HepG2 (cell line): ENCODE data around the gene ARFGAP1. TPM values are rescaled to one million over a fixed set of nuclear protein-coding genes. Genes with fewer than 3 reads are reported as not detected.

ENCODE experiments used
- ATAC-seq: fragments of 200-7000 bp; cut with Tn5 transposase; 3 replicates; pipeline ENCODE4 v1.9.1; 2020; ENCODE audit warnings: mild to moderate bottlenecking, moderate library complexity
- BruUV-seq: library from RNA; stranded (reverse); fragments of 400-500 nt; replicated peaks from 2 replicates; lab custom pipeline; 2021; lab: Mats Ljungman, UMichigan
- CTCF ChIA-PET: fragments of 300-600 bp; formaldehyde crosslinking; extraction: SDS; loops from one replicate; lab custom pipeline; 2021; ENCODE audit warnings: low total read pairs, inconsistent platforms, low intra/inter-chr PET ratio; lab: Yijun Ruan, JAX
- POLR2A ChIA-PET: fragments of 350-600 bp; sonication (Branson Sonifier 250); formaldehyde crosslinking; loops from one replicate; lab custom pipeline; 2020; ENCODE audit warnings: antibody characterized with exemption, inconsistent platforms; lab: Yijun Ruan, JAX
- DNase-seq: peaks from one replicate; pipeline ENCODE4 v3.0.0-alpha.2; 2015; ENCODE audit warnings: low spot score
- FAIRE-seq: peaks from 3 replicates; lab custom pipeline; 2011; peaks lifted over from hg19 to GRCh38; lab: Jason Lieb, UNC
- H2AFZ ChIP-seq: one replicate; pipeline ENCODE4 v1.6.1; 2011; ENCODE audit warnings: low read length, inconsistent platforms
- H3K27ac ChIP-seq: fragments of 300-600 bp; 3 replicates; pipeline ENCODE4 v1.8.0; 2011; ENCODE audit warnings: mixed run types, mild to moderate bottlenecking, mixed read lengths, low read length, inconsistent platforms; ENCODE audit not compliant: insufficient read depth; ENCODE audit errors: extremely low read length
- H3K27me3 ChIP-seq, 2 experiments: fragments of 200-600 bp in 1 of 2; 2 replicates in 1 of 2; 3 replicates in 1 of 2; pipeline versions ENCODE4 v1.6.0 to v1.8.0; 2011; ENCODE audit warnings: low read length in 2 of 2, mild to moderate bottlenecking in 2 of 2, moderate library complexity in 2 of 2, inconsistent platforms in 1 of 2; ENCODE audit not compliant: insufficient read depth in 2 of 2, control insufficient read depth in 1 of 2
- H3K36me3 ChIP-seq, 2 experiments: fragments of 200-600 bp in 1 of 2; replicated peaks in 1 of 2; 2 replicates in 1 of 2; 3 replicates in 1 of 2; pipeline versions ENCODE4 v1.5.1 to v1.8.0; 2011; ENCODE audit warnings: low read length in 2 of 2, inconsistent platforms in 1 of 2; ENCODE audit not compliant: insufficient read depth in 2 of 2, control insufficient read depth in 1 of 2
- H3K4me1 ChIP-seq: 2 replicates; pipeline ENCODE4 v1.5.1; 2012; ENCODE audit warnings: low read length, inconsistent platforms; ENCODE audit not compliant: insufficient read depth
- H3K4me2 ChIP-seq: 2 replicates; pipeline ENCODE4 v1.6.0; 2011; ENCODE audit warnings: low read depth, low read length, inconsistent platforms
- H3K4me3 ChIP-seq, 3 experiments: fragments of 200-600 bp in 1 of 3; sonication (generic), shearing (Covaris generic) in 1 of 3; replicated peaks in 1 of 3; 2 replicates each; pipeline ENCODE4 v1.5.1; 2011 to 2016; ENCODE audit warnings: low read length in 3 of 3, inconsistent platforms in 2 of 3, low read depth in 2 of 3, mild to moderate bottlenecking in 2 of 3, control low read depth in 1 of 3, mixed read lengths in 1 of 3; ENCODE audit not compliant: insufficient read depth in 1 of 3
- H3K79me2 ChIP-seq: one replicate; pipeline ENCODE4 v1.6.1; 2011; ENCODE audit warnings: low read length, inconsistent platforms; ENCODE audit not compliant: insufficient read depth
- H3K9ac ChIP-seq: 2 replicates; pipeline ENCODE4 v1.6.0; 2011; ENCODE audit warnings: mild to moderate bottlenecking, low read depth, low read length, inconsistent platforms; ENCODE audit not compliant: insufficient read depth
- H3K9me3 ChIP-seq: 2 replicates; pipeline ENCODE4 v1.5.1; 2012; ENCODE audit warnings: mild to moderate bottlenecking, low read length
- H4K20me1 ChIP-seq: 2 replicates; pipeline ENCODE4 v1.6.0; 2011; ENCODE audit warnings: inconsistent platforms, mild to moderate bottlenecking, low read length, moderate library complexity; ENCODE audit not compliant: insufficient read depth
- CSRNP2 ChIP-seq: sonication (generic); formaldehyde crosslinking; conservative IDR thresholded peaks from 2 replicates; pipeline ENCODE4 v1.8.0; 2022; ENCODE audit warnings: low read depth, missing genetic modification reagents
- TBL1XR1 ChIP-seq: fragments of 150-350 bp; IDR thresholded peaks from 2 replicates; pipeline ENCODE4 v1.6.1; 2014; ENCODE audit warnings: borderline replicate concordance, low read length; ENCODE audit not compliant: partially characterized antibody
- TCF7 ChIP-seq: sonication (generic); IDR thresholded peaks from 2 replicates; pipeline ENCODE4 v1.6.1; 2016; ENCODE audit warnings: antibody characterized with exemption, low read depth
- ZNF263 ChIP-seq: sonication (generic); formaldehyde crosslinking; IDR thresholded peaks from 2 replicates; pipeline ENCODE4 v1.4.0; 2020; ENCODE audit warnings: missing genetic modification reagents
- ZNF672 ChIP-seq: sonication (generic); formaldehyde crosslinking; IDR thresholded peaks from 2 replicates; pipeline ENCODE4 v1.8.1; 2022; ENCODE audit warnings: missing genetic modification reagents
- WGBS: methylation state at CpG from one replicate; pipeline ENCODE4 v1.1.6; 2017; ENCODE audit warnings: low lambda C conversion rate; 5-methylcytosine and 5-hydroxymethylcytosine counted together
- in situ Hi-C: cut with HindIII; loops from 2 replicates; pipeline ENCODE4 v1.10.0; 2017; ENCODE audit warnings: low pct_unique_long_range_greater_than_20kb; ENCODE audit not compliant: extremely low pct_ligation_motif_present
- intact Hi-C: fragments of 100-400 bp; cut with micrococcal nuclease; formaldehyde crosslinking; loops from one replicate; pipeline ENCODE4 v1.10.0; 2022; ENCODE audit not compliant: unreplicated experiment
- polyA plus RNA-seq, 8 experiments: library from polyadenylated mRNA; depleted of rRNA in 3 of 8; stranded (reverse) in 7 of 8; unstranded in 1 of 8; fragments of >200 nt; fragmentation: Illumina TruSeq in 4 of 8; extraction: Trizol in 4 of 8; gene quantifications; 2 replicates each; pipeline versions ENCODE4 v1.2.1 to v1.2.3, GENCODE V29; 2011 to 2016; ENCODE audit warnings: low read depth in 4 of 8, missing spikeins in 1 of 8, mixed read lengths in 1 of 8; ENCODE audit not compliant: insufficient read depth in 1 of 8
- total RNA-seq, 5 experiments: library from RNA; depleted of rRNA; stranded (reverse); fragments of >200 nt; fragmentation: Illumina TruSeq; extraction: Trizol; gene quantifications; 2 replicates each; pipeline ENCODE4 v1.2.3, GENCODE V29; 2016; ENCODE audit warnings: low read depth in 1 of 5
- TF ChIP-seq, protein P1 (sequence below): sonication (generic); formaldehyde crosslinking; IDR thresholded peaks from 2 replicates; pipeline ENCODE4 v1.5.0; 2020; ENCODE audit warnings: missing genetic modification reagents

The ARFGAP1 gene
- total and polyA plus RNA-seq, 2 of the 13 experiments (the other 11 are each of a cell fraction or from before 2014, with no cell fraction given) = 132 TPM

DNA sequence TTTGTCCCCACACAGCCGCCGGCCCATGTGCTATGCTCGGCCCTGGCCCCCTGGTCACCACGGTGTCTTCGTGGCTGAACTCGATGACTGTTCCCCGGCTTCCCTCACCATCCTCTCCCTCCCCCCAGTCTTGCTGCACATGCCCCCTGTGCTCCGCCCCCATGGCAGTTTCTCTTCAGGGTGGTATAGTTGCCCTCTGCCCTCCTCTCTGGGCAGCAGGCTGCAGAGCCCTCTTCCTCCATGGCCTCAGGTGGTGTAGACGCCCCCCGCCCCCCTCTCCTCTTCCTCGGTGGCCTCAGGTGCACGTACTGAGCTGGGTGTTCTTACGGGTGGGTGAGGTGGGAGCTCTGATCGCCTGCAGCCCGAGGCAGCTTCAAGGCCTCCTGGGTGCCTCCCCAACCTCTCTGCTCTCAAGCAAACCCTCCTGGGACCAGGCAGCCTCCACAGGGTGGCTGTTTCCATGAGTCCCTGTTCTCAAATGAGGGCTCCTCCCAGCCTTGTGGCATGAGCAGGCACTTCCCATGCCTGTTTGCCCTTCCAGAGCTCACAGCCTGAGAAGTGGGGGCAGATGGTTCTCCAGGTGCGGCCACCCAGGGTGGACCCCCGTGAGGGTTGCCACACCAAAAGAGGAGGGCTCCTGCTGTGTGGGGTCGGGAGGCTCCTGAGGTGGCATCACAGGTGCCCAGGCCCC is 45.1 kb downstream of the ARFGAP1 start (continued):
- TF ChIP-seq, protein P1, sequence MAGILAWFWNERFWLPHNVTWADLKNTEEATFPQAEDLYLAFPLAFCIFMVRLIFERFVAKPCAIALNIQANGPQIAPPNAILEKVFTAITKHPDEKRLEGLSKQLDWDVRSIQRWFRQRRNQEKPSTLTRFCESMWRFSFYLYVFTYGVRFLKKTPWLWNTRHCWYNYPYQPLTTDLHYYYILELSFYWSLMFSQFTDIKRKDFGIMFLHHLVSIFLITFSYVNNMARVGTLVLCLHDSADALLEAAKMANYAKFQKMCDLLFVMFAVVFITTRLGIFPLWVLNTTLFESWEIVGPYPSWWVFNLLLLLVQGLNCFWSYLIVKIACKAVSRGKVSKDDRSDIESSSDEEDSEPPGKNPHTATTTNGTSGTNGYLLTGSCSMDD (CRISPR knock-in tag) = no peak
- no peak for TF ChIP-seq ZNF672 (CRISPR knock-in tag)
- TF ChIP-seq TCF7 = no peak
- TF ChIP-seq, all 625 proteins: peak for 0

DNA sequence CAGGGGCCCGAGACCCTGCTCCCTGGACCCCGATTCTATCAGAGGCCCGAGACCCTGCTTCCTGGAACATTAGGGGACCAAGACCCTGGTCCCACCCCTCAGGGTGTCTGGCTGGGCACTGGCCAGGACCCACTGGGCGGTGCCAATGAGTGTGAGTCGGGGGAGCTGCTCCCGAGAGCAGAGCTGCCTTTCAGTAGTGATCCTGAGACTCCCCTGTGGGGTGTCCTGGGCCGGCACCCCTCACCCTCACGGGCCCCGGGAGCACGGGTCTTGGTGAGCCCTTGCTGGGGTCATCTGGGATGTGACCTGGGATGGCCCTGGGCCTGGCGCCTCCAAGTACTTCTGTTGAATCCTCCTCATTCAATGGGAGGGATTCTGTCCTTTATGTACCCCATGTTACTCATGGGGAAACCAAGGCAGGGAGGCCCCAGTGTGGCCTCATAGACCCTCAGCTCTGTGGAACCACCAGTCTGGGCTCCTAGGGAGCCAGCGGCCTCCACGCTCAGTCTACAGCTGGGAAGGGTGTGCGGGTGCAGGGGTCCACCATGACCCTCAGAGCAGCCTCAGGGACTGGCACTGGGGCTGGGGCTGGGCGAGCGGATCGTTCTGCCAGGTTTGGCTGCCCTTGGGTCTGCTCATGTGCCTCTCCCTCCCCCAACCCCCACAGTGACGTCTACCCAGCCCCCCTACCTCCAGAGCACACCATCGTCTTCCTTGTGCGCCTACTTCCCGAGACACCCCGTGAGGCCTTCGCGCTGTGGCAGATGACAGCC is 46.0 kb downstream of the ARFGAP1 start:
- no peak for FAIRE-seq
- no peak overlapping the region for H3K4me3 ChIP-seq
- H3K27ac ChIP-seq = no peak overlapping the region

More for the DNA sequence above, 46.0 kb downstream of the ARFGAP1 start:
- H2AFZ ChIP-seq = no peak overlapping the region
- ATAC-seq (no peak), DNase-seq (no peak)
- intact Hi-C loops = no loop called here
- peaks cover 5% of the 10 kb centered on the region; the same call in 1 of the 2 replicates for H4K20me1 ChIP-seq
- no peaks in the 10 kb centered on the region for H3K4me1 ChIP-seq
- 46% methylated on average over 23 of the region's 24 CpGs for WGBS
- no TSS peak for BruUV-seq
- ChIA-PET CTCF (no interaction called here), POLR2A (no interaction called here)
- no peak overlapping the region for H3K4me2 ChIP-seq
- no peak overlapping the region for H3K9ac ChIP-seq
- H3K79me2 ChIP-seq = no peaks in the 10 kb centered on the region
- TF ChIP-seq TBL1XR1 (no peak), CSRNP2 (CRISPR knock-in tag) (no peak), ZNF263 (no peak)
- no peaks in the 10 kb centered on the region for H3K36me3 ChIP-seq
- H3K27me3 ChIP-seq = peaks cover 8 to 52% of the 10 kb centered on the region in 2 experiments; a peak in 4 of 5 replicates
- no peaks in the 10 kb centered on the region for H3K9me3 ChIP-seq
- in situ Hi-C loops = no loop called here
